Skeletal muscle tissue (tissue), 4 donors: ENCODE measurements around the gene HOXB4. TPM values are rescaled to one million over a fixed set of nuclear protein-coding genes. Genes with fewer than 3 reads are reported as not detected.
A peak's percentile ranks its signal among the peaks of the same experiment; 100 is the strongest.

Experiments used
- H3K27ac ChIP-seq: one replicate; pipeline ENCODE4 v1.7.0; 2013; ENCODE audit warnings: mild to moderate bottlenecking, low read depth, low read length, inconsistent platforms
- H3K27me3 ChIP-seq, 3 donors: one replicate each; pipeline ENCODE4 v1.7.0; 2013; ENCODE audit warnings: low read length in 3 of 3; ENCODE audit not compliant: control insufficient read depth in 3 of 3, insufficient read depth in 3 of 3
- H3K36me3 ChIP-seq, 3 donors: one replicate each; pipeline ENCODE4 v1.7.0; 2013; ENCODE audit warnings: low read length in 3 of 3; ENCODE audit not compliant: control insufficient read depth in 3 of 3, insufficient read depth in 3 of 3
- H3K4me1 ChIP-seq, 3 donors: one replicate each; pipeline ENCODE4 v1.7.0; 2013; ENCODE audit warnings: low read length in 3 of 3, mild to moderate bottlenecking in 3 of 3; ENCODE audit not compliant: control insufficient read depth in 3 of 3, insufficient read depth in 3 of 3
- H3K4me3 ChIP-seq, 3 donors: one replicate each; pipeline ENCODE4 v1.7.0; 2013; ENCODE audit warnings: low read length in 3 of 3
- H3K9ac ChIP-seq, 3 donors: one replicate each; pipeline ENCODE4 v1.7.0; 2013; ENCODE audit warnings: low read length in 3 of 3, mild to moderate bottlenecking in 3 of 3, moderate library complexity in 2 of 3, low read depth in 1 of 3
- H3K9me3 ChIP-seq, 3 donors: one replicate each; pipeline ENCODE4 v1.7.0; 2013; ENCODE audit warnings: low read length in 3 of 3; ENCODE audit not compliant: control insufficient read depth in 3 of 3
- total RNA-seq: library from RNA; depleted of rRNA; stranded (reverse); fragments of >200 nt; gene quantifications from one replicate; pipeline ENCODE4 v1.2.3, GENCODE V29; 2014
- donor health status: Osteomylitis.

The HOXB4 gene
- total RNA-seq, 1 donor from 2014 or later, result 1.0 TPM

GRCh38 chr17:48609759-48610281 lies 31.7 kb upstream of the HOXB4 start:
- Histone ChIP-seq H3K36me3 (no peaks in the 10 kb centered on the region), H3K4me1 (peaks cover 16 to 30% (median 18%) of the 10 kb centered on the region in 3 donors), H3K27ac (no peak overlapping the region), H3K4me3 (peak overlapping the region in 2 of 3 donors; percentile 70 to 80), H3K9ac (peak overlapping the region in 1 of 3 donors; percentile 66), H3K9me3 (no peaks in the 10 kb centered on the region), H3K27me3 (peaks cover 84 to 90% (median 90%) of the 10 kb centered on the region in 3 donors)

GRCh38 chr17:48609033-48609432 lies 30.9 kb upstream of the HOXB4 start:
- Histone ChIP-seq H3K9ac (no peak overlapping the region), H3K4me1 (peaks cover 16 to 27% (median 18%) of the 10 kb centered on the region in 3 donors), H3K4me3 (no peak overlapping the region), H3K27ac (no peak overlapping the region), H3K27me3 (peaks cover 85 to 92% (median 89%) of the 10 kb centered on the region in 3 donors), H3K9me3 (no peaks in the 10 kb centered on the region), H3K36me3 (no peaks in the 10 kb centered on the region)

GRCh38 chr17:48608494-48608834 lies 30.3 kb upstream of the HOXB4 start:
- Histone ChIP-seq H3K36me3 (no peaks in the 10 kb centered on the region), H3K27me3 (peaks cover 86 to 92% (median 89%) of the 10 kb centered on the region in 3 donors), H3K4me1 (peaks cover 13 to 25% (median 18%) of the 10 kb centered on the region in 3 donors), H3K9me3 (no peaks in the 10 kb centered on the region), H3K9ac (no peak overlapping the region), H3K27ac (no peak overlapping the region), H3K4me3 (no peak overlapping the region)

GRCh38 chr17:48606892-48607614 lies 28.9 kb upstream of the HOXB4 start:
- H3K9ac ChIP-seq, result no peak overlapping the region
- no peak overlapping the region for H3K4me3 ChIP-seq
- peaks cover 88 to 94% (median 93%) of the 10 kb centered on the region in 3 donors for H3K27me3 ChIP-seq
- H3K36me3 ChIP-seq, result no peaks in the 10 kb centered on the region
- no peak overlapping the region for H3K27ac ChIP-seq
- peaks cover 13 to 18% (median 14%) of the 10 kb centered on the region in 3 donors for H3K4me1 ChIP-seq
- no peaks in the 10 kb centered on the region for H3K9me3 ChIP-seq

- no peak overlapping the region for H3K9ac ChIP-seq
- H3K27me3 ChIP-seq, result peaks cover 88 to 94% (median 93%) of the 10 kb centered on the region in 3 donors
- no peak overlapping the region for H3K27ac ChIP-seq
- peaks cover 11 to 14% (median 12%) of the 10 kb centered on the region in 3 donors for H3K4me1 ChIP-seq
- no peaks in the 10 kb centered on the region for H3K36me3 ChIP-seq
- H3K9me3 ChIP-seq, result no peaks in the 10 kb centered on the region
- no peak overlapping the region for H3K4me3 ChIP-seq
Observed at GRCh38 chr17:48605991-48606891, 28.1 kb upstream of the HOXB4 start.

GRCh38 chr17:48605409-48605919 lies 27.3 kb upstream of the HOXB4 start:
- no peaks in the 10 kb centered on the region for H3K9me3 ChIP-seq
- H3K27me3 ChIP-seq, result peaks cover 86 to 94% (median 93%) of the 10 kb centered on the region in 3 donors
- no peaks in the 10 kb centered on the region for H3K36me3 ChIP-seq
- H3K4me1 ChIP-seq, result peaks cover 5 to 10% (median 9%) of the 10 kb centered on the region in 3 donors
- H3K27ac ChIP-seq, result no peak overlapping the region
- no peak overlapping the region for H3K9ac ChIP-seq
- H3K4me3 ChIP-seq, result no peak overlapping the region

- H3K4me3 ChIP-seq, result peak within 1 kb of the TSS; percentile 11 to 69 (median 58)
- H3K27me3 ChIP-seq, result peaks cover 86 to 94% (median 93%) of the 10 kb centered on the region in 3 donors
- H3K27ac ChIP-seq, result peak within 1 kb of the TSS; percentile 9
- no peaks in the 10 kb centered on the region for H3K9me3 ChIP-seq
- no peaks in the 10 kb centered on the region for H3K36me3 ChIP-seq
- peaks cover 2 to 10% (median 3%) of the 10 kb centered on the region in 3 donors for H3K4me1 ChIP-seq
- peak within 1 kb of the TSS in 2 of 3 donors; percentile 28 to 36 for H3K9ac ChIP-seq
Observed at GRCh38 chr17:48604770-48605329, 26.7 kb upstream of the HOXB4 start, which contains the start of gene HOXB6. HOXB6 (minus strand) TSS chr17:48604986; CDS start chr17:48598150, 6,836 bp downstream.

GRCh38 chr17:48603959-48604769 lies 26.0 kb upstream of the HOXB4 start:
- Histone ChIP-seq H3K4me3 (peak overlapping the region; percentile 11 to 69 (median 58)), H3K27me3 (peaks cover 86 to 94% (median 93%) of the 10 kb centered on the region in 3 donors), H3K9ac (peak overlapping the region in 2 of 3 donors; percentile 28 to 36), H3K4me1 (peaks cover 0 to 7% (median 0%) of the 10 kb centered on the region in 3 donors), H3K9me3 (no peaks in the 10 kb centered on the region), H3K36me3 (no peaks in the 10 kb centered on the region), H3K27ac (peak overlapping the region; percentile 9)
